ENCODE measurements around the gene FTH1. TPM values are rescaled to one million over a fixed set of nuclear protein-coding genes. Genes with fewer than 3 reads are reported as not detected.

The FTH1 gene
- total RNA-seq, 1 experiment from 2014 or later, result 2,322 TPM

DNA sequence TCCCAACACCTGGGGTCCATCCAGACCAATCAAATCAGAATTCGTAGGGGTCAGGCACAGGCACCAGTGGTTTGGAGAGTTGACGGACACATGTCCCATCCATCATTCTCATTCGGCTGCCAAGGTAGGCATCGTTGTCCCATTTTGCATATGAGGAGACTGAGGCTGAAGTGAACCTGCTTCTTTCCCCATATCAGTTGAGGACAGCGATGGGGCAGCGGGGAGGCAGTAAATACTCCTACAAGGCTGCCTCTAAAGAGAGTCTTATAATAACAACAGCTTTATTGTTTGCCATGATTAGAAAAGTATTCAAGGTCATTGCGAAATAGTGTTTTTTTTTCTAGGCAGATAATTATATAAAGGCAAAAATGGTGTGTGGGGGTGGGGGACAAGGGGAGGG lies 18.9 kb downstream of the FTH1 start:
- no peaks in the 10 kb centered on the region for H3K36me3 ChIP-seq (ENCODE audit: control insufficient read depth, insufficient read depth, low read length)
- no peaks in the 10 kb centered on the region; the same call in 1 of the 2 replicates for H3K27me3 ChIP-seq (ENCODE audit: control insufficient read depth, insufficient read depth, low read length)
- H3K4me1 ChIP-seq (ENCODE audit: control insufficient read depth, insufficient read depth, low read length), result 0 out of 2 replicates have a peak, but pooled peaks cover 4% of the 10 kb centered on the region
- ChIA-PET CTCF (interaction anchor here (0.6 to 5.2 kb wide), 9 partner anchors 13 to 229 kb away, joined by 3 to 49 read pairs (median 6); no protein-coding TSS in a partner anchor), POLR2A (no interaction called here)
- ATAC-seq (no peak), DNase-seq (ENCODE audit: low read depth, low spot score) (no peak)
- H3K4me3 ChIP-seq (ENCODE audit: low read depth in 2 of 2, low read length in 2 of 2), result no peak overlapping the region
- intact Hi-C loops (cut with micrococcal nuclease; ENCODE audit: unreplicated experiment) (loop anchor here (5.0 kb wide), 2 partner anchors 36 to 134 kb away; no protein-coding TSS in a partner anchor), in situ Hi-C loops (cut with HindIII; ENCODE audit: low pct_unique_long_range_greater_than_20kb, low sequenced_read_pairs) (no loop called here)
- H3K27ac ChIP-seq (ENCODE audit: low read length), result no peak overlapping the region
- no peaks in the 10 kb centered on the region for H3K9me3 ChIP-seq (ENCODE audit: control insufficient read depth, insufficient read depth, low read depth, low read length)
- TF ChIP-seq TCF7L2 (IDR thresholded peaks at IDR 0.05; ENCODE audit: low read depth, low read length) (no peak), SIN3A (IDR thresholded peaks at IDR 0.05; ENCODE audit: borderline replicate concordance, insufficient read depth, low read depth, low read length) (no peak)
- TF ChIP-seq, protein P1, sequence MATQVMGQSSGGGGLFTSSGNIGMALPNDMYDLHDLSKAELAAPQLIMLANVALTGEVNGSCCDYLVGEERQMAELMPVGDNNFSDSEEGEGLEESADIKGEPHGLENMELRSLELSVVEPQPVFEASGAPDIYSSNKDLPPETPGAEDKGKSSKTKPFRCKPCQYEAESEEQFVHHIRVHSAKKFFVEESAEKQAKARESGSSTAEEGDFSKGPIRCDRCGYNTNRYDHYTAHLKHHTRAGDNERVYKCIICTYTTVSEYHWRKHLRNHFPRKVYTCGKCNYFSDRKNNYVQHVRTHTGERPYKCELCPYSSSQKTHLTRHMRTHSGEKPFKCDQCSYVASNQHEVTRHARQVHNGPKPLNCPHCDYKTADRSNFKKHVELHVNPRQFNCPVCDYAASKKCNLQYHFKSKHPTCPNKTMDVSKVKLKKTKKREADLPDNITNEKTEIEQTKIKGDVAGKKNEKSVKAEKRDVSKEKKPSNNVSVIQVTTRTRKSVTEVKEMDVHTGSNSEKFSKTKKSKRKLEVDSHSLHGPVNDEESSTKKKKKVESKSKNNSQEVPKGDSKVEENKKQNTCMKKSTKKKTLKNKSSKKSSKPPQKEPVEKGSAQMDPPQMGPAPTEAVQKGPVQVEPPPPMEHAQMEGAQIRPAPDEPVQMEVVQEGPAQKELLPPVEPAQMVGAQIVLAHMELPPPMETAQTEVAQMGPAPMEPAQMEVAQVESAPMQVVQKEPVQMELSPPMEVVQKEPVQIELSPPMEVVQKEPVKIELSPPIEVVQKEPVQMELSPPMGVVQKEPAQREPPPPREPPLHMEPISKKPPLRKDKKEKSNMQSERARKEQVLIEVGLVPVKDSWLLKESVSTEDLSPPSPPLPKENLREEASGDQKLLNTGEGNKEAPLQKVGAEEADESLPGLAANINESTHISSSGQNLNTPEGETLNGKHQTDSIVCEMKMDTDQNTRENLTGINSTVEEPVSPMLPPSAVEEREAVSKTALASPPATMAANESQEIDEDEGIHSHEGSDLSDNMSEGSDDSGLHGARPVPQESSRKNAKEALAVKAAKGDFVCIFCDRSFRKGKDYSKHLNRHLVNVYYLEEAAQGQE (IDR thresholded peaks at IDR 0.05; ENCODE audit: insufficient read depth in 1 of 2, low read depth in 2 of 2, low read length in 1 of 2), result no peak
- no TSS peak for BruUV-seq (replicated peaks)

DNA sequence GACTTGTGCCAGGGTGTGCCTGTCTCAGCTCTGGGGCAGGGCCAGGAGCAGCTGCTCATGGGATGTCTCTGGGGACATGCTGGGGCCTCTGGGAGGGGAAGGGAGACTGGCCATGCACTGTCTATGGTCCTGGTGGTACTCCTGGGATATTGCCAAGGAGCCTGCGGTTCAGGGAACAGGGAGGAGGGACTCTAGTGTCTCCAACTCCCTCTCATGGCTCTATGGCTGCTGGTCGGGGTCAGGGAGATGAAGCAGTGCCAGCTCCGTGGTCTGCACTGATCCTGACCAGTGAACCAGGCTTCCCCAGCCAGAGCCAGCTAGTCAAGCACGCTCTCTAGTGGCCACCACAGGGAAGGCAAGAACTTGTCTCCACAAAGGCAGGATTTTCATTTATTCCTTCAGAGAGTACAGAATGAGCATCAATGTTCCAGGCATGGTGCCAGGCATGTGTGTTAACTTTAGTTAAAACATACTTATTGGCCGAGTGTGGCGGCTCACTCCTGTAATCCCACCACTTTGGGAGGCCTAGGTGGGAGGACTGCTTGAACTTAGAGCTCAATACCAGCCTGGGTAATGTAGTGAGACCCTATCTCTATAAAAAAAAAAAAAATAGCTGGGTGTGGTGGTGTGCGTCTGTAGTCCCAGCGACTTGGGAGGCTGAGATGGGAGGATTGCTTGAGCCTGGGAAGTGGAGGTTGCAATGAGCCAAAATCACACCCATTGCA lies 19.8 kb downstream of the FTH1 start:
- H3K4me1 ChIP-seq (ENCODE audit: control insufficient read depth, insufficient read depth, low read length), result 0 out of 2 replicates have a peak, but pooled peaks cover 4% of the 10 kb centered on the region
- ChIA-PET POLR2A (no interaction called here), CTCF (interaction anchor here (0.5 to 5.2 kb wide), 16 partner anchors 14 to 160 kb away, joined by 3 to 49 read pairs (median 4); no protein-coding TSS in a partner anchor)
- intact Hi-C loops (cut with micrococcal nuclease; ENCODE audit: unreplicated experiment), result loop anchor here (1.0 to 5.0 kb wide), 4 partner anchors 35 to 135 kb away; no protein-coding TSS in a partner anchor
- no peak for DNase-seq (ENCODE audit: low read depth, low spot score)
- TF ChIP-seq, protein P1 (IDR thresholded peaks at IDR 0.05; ENCODE audit: insufficient read depth in 1 of 2, low read depth in 2 of 2, low read length in 1 of 2), result no peak
- TF ChIP-seq, protein P2, sequence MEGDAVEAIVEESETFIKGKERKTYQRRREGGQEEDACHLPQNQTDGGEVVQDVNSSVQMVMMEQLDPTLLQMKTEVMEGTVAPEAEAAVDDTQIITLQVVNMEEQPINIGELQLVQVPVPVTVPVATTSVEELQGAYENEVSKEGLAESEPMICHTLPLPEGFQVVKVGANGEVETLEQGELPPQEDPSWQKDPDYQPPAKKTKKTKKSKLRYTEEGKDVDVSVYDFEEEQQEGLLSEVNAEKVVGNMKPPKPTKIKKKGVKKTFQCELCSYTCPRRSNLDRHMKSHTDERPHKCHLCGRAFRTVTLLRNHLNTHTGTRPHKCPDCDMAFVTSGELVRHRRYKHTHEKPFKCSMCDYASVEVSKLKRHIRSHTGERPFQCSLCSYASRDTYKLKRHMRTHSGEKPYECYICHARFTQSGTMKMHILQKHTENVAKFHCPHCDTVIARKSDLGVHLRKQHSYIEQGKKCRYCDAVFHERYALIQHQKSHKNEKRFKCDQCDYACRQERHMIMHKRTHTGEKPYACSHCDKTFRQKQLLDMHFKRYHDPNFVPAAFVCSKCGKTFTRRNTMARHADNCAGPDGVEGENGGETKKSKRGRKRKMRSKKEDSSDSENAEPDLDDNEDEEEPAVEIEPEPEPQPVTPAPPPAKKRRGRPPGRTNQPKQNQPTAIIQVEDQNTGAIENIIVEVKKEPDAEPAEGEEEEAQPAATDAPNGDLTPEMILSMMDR (IDR thresholded peaks at IDR 0.05), result peak; percentile 96
- TF ChIP-seq SIN3A (IDR thresholded peaks at IDR 0.05; ENCODE audit: borderline replicate concordance, insufficient read depth, low read depth, low read length), result no peak
- no peak for TF ChIP-seq TCF7L2 (IDR thresholded peaks at IDR 0.05; ENCODE audit: low read depth, low read length)
- no peak for TF ChIP-seq POLR2AphosphoS5 (IDR thresholded peaks at IDR 0.05; ENCODE audit: low read depth, low read length)
- no peaks in the 10 kb centered on the region for H3K36me3 ChIP-seq (ENCODE audit: control insufficient read depth, insufficient read depth, low read length)
- H3K9me3 ChIP-seq (ENCODE audit: control insufficient read depth, insufficient read depth, low read depth, low read length), result no peaks in the 10 kb centered on the region
- in situ Hi-C loops (cut with HindIII; ENCODE audit: low pct_unique_long_range_greater_than_20kb, low sequenced_read_pairs), result no loop called here
- H3K27ac ChIP-seq (ENCODE audit: low read length), result no peak overlapping the region
- H3K27me3 ChIP-seq (ENCODE audit: control insufficient read depth, insufficient read depth, low read length), result no peaks in the 10 kb centered on the region; the same call in 1 of the 2 replicates
- ATAC-seq, result peak; percentile 86
- no TSS peak for BruUV-seq (replicated peaks)
- H3K4me3 ChIP-seq (ENCODE audit: low read depth in 2 of 2, low read length in 2 of 2), result no peak overlapping the region

Measured in Panc1 (cell line).